ENCODE data around the gene ANAPC2.

The ANAPC2 gene

GRCh38 chr9:137227054-137227852 lies 38.9 kb upstream of the ANAPC2 start, which contains the start of gene RNF224:
RNF224 (plus strand) TSS chr9:137227502; CDS start chr9:137228336, 834 bp downstream.
- TF ChIP-seq, protein P1, sequence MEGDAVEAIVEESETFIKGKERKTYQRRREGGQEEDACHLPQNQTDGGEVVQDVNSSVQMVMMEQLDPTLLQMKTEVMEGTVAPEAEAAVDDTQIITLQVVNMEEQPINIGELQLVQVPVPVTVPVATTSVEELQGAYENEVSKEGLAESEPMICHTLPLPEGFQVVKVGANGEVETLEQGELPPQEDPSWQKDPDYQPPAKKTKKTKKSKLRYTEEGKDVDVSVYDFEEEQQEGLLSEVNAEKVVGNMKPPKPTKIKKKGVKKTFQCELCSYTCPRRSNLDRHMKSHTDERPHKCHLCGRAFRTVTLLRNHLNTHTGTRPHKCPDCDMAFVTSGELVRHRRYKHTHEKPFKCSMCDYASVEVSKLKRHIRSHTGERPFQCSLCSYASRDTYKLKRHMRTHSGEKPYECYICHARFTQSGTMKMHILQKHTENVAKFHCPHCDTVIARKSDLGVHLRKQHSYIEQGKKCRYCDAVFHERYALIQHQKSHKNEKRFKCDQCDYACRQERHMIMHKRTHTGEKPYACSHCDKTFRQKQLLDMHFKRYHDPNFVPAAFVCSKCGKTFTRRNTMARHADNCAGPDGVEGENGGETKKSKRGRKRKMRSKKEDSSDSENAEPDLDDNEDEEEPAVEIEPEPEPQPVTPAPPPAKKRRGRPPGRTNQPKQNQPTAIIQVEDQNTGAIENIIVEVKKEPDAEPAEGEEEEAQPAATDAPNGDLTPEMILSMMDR (IDR thresholded peaks at IDR 0.05; ENCODE audit: control extremely low read depth, extremely low read depth, low read depth, missing control alignments), result peak; percentile 99
- CTCF ChIA-PET, result interaction anchor here (0.7 to 6.9 kb wide), 35 partner anchors 9 to 436 kb away, joined by 3 to 92 read pairs (median 5); partner anchors contain the start of genes DPP7, MAN1B1, SAPCD2 and SSNA1
- POLR2A ChIA-PET, result interaction anchor here (0.5 to 1.2 kb wide), 4 partner anchors 13 to 100 kb away, joined by 3 to 7 read pairs (median 3); partner anchors contain the start of gene TUBB4B
- peak; percentile 83 for DNase-seq (ENCODE audit: extremely low spot score)

- ChIA-PET CTCF (interaction anchor here (1.0 to 6.9 kb wide), 24 partner anchors 8 to 191 kb away, joined by 3 to 92 read pairs (median 7); partner anchors contain the start of genes ANAPC2, DPP7, SSNA1 and TPRN), POLR2A (interaction anchor here (0.6 kb wide), 1 partner anchor 75 kb away, joined by 3 read pairs; no protein-coding TSS in a partner anchor)
- no peak for DNase-seq (ENCODE audit: extremely low spot score)
- TF ChIP-seq, protein P1 (IDR thresholded peaks at IDR 0.05; ENCODE audit: control extremely low read depth, extremely low read depth, low read depth, missing control alignments), result no peak
These were observed 38.1 kb upstream of the ANAPC2 start for GRCh38 chr9:137226338-137227053.

- POLR2A ChIA-PET, result no interaction called here
- TF ChIP-seq, protein P1 (IDR thresholded peaks at IDR 0.05; ENCODE audit: control extremely low read depth, extremely low read depth, low read depth, missing control alignments), result no peak
- DNase-seq (ENCODE audit: extremely low spot score), result no peak
- CTCF ChIA-PET, result interaction anchor here (0.8 to 6.9 kb wide), 15 partner anchors 7 to 179 kb away, joined by 3 to 92 read pairs (median 5); partner anchors contain the start of genes ANAPC2, NDOR1, NPDC1 and SSNA1
These were observed 37.5 kb upstream of the ANAPC2 start for GRCh38 chr9:137225699-137226331.

DNA sequence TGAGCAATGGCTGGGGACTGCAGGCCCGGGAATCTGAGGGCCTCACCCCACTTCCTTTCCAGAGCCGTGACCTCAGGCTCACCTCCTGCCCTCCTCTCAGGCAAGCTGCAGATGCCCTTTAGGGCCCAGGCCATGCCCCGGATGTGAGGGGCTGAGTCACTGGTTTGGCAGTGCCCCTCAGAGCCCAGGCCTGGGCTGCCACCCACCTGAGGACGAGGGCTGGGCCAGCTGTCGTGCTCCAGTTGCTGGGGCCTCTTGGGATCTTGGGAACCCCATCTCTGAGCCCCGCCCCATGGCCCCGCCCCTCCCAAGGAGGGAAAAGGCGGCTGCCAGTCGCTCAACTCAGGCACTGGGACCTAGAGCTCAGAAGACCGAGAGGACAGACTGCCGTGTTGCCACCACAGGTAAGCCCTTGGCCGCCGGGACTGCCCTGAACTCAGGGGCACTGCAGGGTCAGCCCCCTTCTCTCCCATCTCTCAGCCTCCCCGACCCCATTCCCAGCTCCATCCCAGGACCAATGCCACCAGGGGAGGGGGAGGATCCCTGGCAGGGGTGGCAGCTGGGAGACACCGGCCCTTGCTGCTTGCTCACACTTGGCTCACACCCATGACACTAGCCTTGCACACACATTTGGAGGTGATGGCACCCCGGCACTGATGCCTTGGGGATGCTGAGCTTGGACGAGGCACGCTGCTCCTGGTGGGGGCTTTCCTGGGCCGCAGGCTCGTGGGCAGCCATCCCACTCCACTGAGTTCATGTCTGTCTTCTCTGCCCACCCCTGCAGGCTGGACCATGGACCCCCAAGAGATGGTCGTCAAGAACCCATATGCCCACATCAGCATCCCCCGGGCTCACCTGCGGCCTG lies 36.7 kb upstream of the ANAPC2 start, which contains the start of gene CYSRT1:
TSS of gene CYSRT1 (plus strand) at position 345 of the 865 bp plus-strand sequence. CDS start at position 793, 448 bp downstream.
- CTCF ChIA-PET, result interaction anchor here (0.8 to 6.9 kb wide), 6 partner anchors 12 to 179 kb away, joined by 3 to 92 read pairs (median 5); partner anchors contain the start of genes ANAPC2, NDOR1, NPDC1 and SSNA1
- no peak for DNase-seq (ENCODE audit: extremely low spot score)
- POLR2A ChIA-PET, result interaction anchor here (0.6 to 2.8 kb wide), 2 partner anchors 16 to 277 kb away, joined by 6 to 24 read pairs; partner anchors contain the start of gene TUBB4B
- TF ChIP-seq, protein P1 (IDR thresholded peaks at IDR 0.05; ENCODE audit: control extremely low read depth, extremely low read depth, low read depth, missing control alignments), result no peak

DNA sequence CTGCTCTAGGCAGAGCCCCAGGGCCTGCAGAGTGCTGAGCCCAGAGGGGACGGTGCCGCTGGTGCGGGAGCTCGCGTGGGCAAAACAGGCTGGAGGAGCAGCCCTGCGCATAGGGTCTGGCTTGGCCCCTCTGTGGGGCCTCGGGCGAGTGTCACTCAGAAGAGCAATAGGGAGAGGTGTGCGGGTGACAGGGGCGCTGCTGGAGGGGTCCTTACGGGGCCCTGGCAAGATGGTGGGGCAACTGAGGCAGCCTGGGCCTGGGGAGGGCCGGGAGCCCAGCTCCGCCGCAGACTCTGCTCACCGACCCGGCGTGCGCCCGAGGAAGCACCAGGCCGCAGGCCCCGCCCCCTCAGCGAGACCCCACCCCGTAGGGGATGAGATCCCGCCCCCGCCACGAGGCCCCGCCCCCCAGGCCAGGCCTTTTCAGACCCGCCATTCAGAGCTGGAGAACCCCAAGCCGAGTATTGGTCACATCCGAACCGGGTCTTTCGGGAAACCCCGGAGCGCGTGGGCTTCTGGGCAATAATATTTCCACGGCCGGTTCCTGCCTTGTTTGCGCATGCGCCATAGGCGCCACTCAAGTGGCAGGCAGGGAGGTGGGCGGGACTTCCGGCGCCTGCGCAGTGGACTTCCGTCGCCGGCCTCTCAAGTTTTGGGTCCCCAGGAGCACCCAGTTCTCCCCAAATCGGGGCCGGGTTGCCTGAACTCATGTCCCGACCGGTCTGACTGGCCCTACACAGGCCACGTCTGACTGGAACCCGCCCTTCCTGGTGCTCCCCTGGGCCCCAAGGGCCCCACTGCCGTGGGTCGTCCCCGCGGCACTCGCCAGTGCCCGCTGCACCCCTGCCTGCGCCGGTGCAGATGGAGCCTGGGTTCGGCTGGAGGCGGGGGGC lies 35.0 kb upstream of the ANAPC2 start:
- ChIA-PET CTCF (interaction anchor here (0.9 to 6.9 kb wide), 11 partner anchors 13 to 177 kb away, joined by 3 to 92 read pairs (median 6); partner anchors contain the start of genes ANAPC2, MAN1B1, NPDC1 and SSNA1), POLR2A (interaction anchor here (0.6 to 2.8 kb wide), 8 partner anchors 13 to 73 kb away, joined by 3 to 24 read pairs (median 4); partner anchors contain the start of genes ANAPC2, SSNA1, TPRN and TUBB4B)
- TF ChIP-seq, protein P1 (IDR thresholded peaks at IDR 0.05; ENCODE audit: control extremely low read depth, extremely low read depth, low read depth, missing control alignments), result no peak

More for the DNA sequence above, 35.0 kb upstream of the ANAPC2 start:
- peak; percentile 98 for DNase-seq (ENCODE audit: extremely low spot score)

All from GM10248 (cell line).